ENCODE measurements around the gene KCNQ1. TPM values are rescaled to one million over a fixed set of nuclear protein-coding genes. Genes with fewer than 3 reads are reported as not detected.
A peak's percentile ranks its signal among the peaks of the same experiment; 100 is the strongest.

The KCNQ1 gene
- total RNA-seq, 1 experiment from 2014 or later: 9.2 TPM

GRCh38 chr11:2691355-2691761 is 246.6 kb downstream of the KCNQ1 start:
- Mint-ChIP-seq H3K36me3 (ENCODE audit: insufficient read depth, unreplicated experiment) (no peaks in the 10 kb centered on the region), H3K9me3 (ENCODE audit: low read depth, unreplicated experiment) (no peaks in the 10 kb centered on the region), H3K4me3 (ENCODE audit: low read depth, unreplicated experiment) (no peak overlapping the region), H3K27me3 (ENCODE audit: unreplicated experiment) (no peaks in the 10 kb centered on the region), H3K4me1 (ENCODE audit: low read depth, unreplicated experiment) (no peaks in the 10 kb centered on the region), H3K27ac (ENCODE audit: unreplicated experiment) (no peak overlapping the region)
- intact Hi-C loops (cut with micrococcal nuclease; ENCODE audit: unreplicated experiment): loop anchor here (10.0 kb wide), 1 partner anchor 157 kb away; no protein-coding TSS in a partner anchor
- BruUV-seq (replicated peaks): no TSS peak
- no peak for DNase-seq
- CTCF ChIA-PET: no interaction called here
- TF ChIP-seq CTCF (IDR thresholded peaks at IDR 0.05; ENCODE audit: unreplicated experiment): no peak

GRCh38 chr11:2691991-2692875 is 247.4 kb downstream of the KCNQ1 start:
- DNase-seq: peak; percentile 53
- Mint-ChIP-seq H3K27ac (ENCODE audit: unreplicated experiment) (no peak overlapping the region), H3K36me3 (ENCODE audit: insufficient read depth, unreplicated experiment) (no peaks in the 10 kb centered on the region), H3K27me3 (ENCODE audit: unreplicated experiment) (no peaks in the 10 kb centered on the region), H3K4me3 (ENCODE audit: low read depth, unreplicated experiment) (no peak overlapping the region), H3K4me1 (ENCODE audit: low read depth, unreplicated experiment) (no peaks in the 10 kb centered on the region), H3K9me3 (ENCODE audit: low read depth, unreplicated experiment) (no peaks in the 10 kb centered on the region)
- intact Hi-C loops (cut with micrococcal nuclease; ENCODE audit: unreplicated experiment): loop anchor here (2.0 to 10.0 kb wide), 2 partner anchors 157 to 197 kb away; no protein-coding TSS in a partner anchor
- CTCF ChIA-PET: interaction anchor here (0.6 kb wide), 1 partner anchor 228 kb away, joined by 4 read pairs; no protein-coding TSS in a partner anchor
- peak; percentile 29 for TF ChIP-seq CTCF (IDR thresholded peaks at IDR 0.05; ENCODE audit: unreplicated experiment)
- no TSS peak for BruUV-seq (replicated peaks)

GRCh38 chr11:2693271-2694261 is 248.8 kb downstream of the KCNQ1 start:
- Mint-ChIP-seq H3K27ac (ENCODE audit: unreplicated experiment) (no peak overlapping the region), H3K36me3 (ENCODE audit: insufficient read depth, unreplicated experiment) (peaks cover under 1% of the 10 kb centered on the region), H3K9me3 (ENCODE audit: low read depth, unreplicated experiment) (no peaks in the 10 kb centered on the region), H3K27me3 (ENCODE audit: unreplicated experiment) (no peaks in the 10 kb centered on the region), H3K4me1 (ENCODE audit: low read depth, unreplicated experiment) (no peaks in the 10 kb centered on the region), H3K4me3 (ENCODE audit: low read depth, unreplicated experiment) (no peak overlapping the region)
- TF ChIP-seq CTCF (IDR thresholded peaks at IDR 0.05; ENCODE audit: unreplicated experiment): no peak
- intact Hi-C loops (cut with micrococcal nuclease; ENCODE audit: unreplicated experiment): loop anchor here (2.0 to 10.0 kb wide), 2 partner anchors 159 to 195 kb away; no protein-coding TSS in a partner anchor
- no TSS peak for BruUV-seq (replicated peaks)
- CTCF ChIA-PET: interaction anchor here (0.6 kb wide), 1 partner anchor 227 kb away, joined by 4 read pairs; no protein-coding TSS in a partner anchor
- no peak for DNase-seq

- no peaks in the 10 kb centered on the region for H3K4me1 Mint-ChIP-seq (ENCODE audit: low read depth, unreplicated experiment)
- CTCF ChIA-PET: no interaction called here
- intact Hi-C loops (cut with micrococcal nuclease; ENCODE audit: unreplicated experiment): loop anchor here (10.0 kb wide), 1 partner anchor 160 kb away; no protein-coding TSS in a partner anchor
- no peak overlapping the region for H3K27ac Mint-ChIP-seq (ENCODE audit: unreplicated experiment)
- no peak for DNase-seq
- no peak overlapping the region for H3K4me3 Mint-ChIP-seq (ENCODE audit: low read depth, unreplicated experiment)
- no peaks in the 10 kb centered on the region for H3K9me3 Mint-ChIP-seq (ENCODE audit: low read depth, unreplicated experiment)
- no TSS peak for BruUV-seq (replicated peaks)
- peaks cover 10% of the 10 kb centered on the region for H3K36me3 Mint-ChIP-seq (ENCODE audit: insufficient read depth, unreplicated experiment)
- no peaks in the 10 kb centered on the region for H3K27me3 Mint-ChIP-seq (ENCODE audit: unreplicated experiment)
- no peak for TF ChIP-seq CTCF (IDR thresholded peaks at IDR 0.05; ENCODE audit: unreplicated experiment)
Measured at GRCh38 chr11:2694495-2694894, 249.7 kb downstream of the KCNQ1 start.

Data from Calu3 (cell line).